HepG2 (cell line): ENCODE results near the gene MREG. TPM values are rescaled to one million over a fixed set of nuclear protein-coding genes. Genes with fewer than 3 reads are reported as not detected.
A peak's percentile ranks its signal among the peaks of the same experiment; 100 is the strongest.

Experiments used
- CEBPB ChIP-seq: IDR thresholded peaks from 2 replicates; pipeline ENCODE4 v1.6.1; 2011; ENCODE audit warnings: low read depth, low read length, improper control_type of control experiment, borderline replicate concordance
- DNMT1 ChIP-seq: sonication (generic); formaldehyde crosslinking; IDR thresholded peaks from 2 replicates; pipeline ENCODE4 v1.5.1; 2020; ENCODE audit warnings: mild to moderate bottlenecking, missing genetic modification reagents
- EEA1 ChIP-seq: sonication (generic); formaldehyde crosslinking; IDR thresholded peaks from 2 replicates; pipeline ENCODE4 v1.5.1; 2020; ENCODE audit warnings: mild to moderate bottlenecking, missing genetic modification reagents, borderline replicate concordance
- ELF3 ChIP-seq: IDR thresholded peaks from 2 replicates; pipeline ENCODE4 v1.6.1; 2016; ENCODE audit warnings: missing genetic modification reagents, missing compliant biosample characterization
- FIP1L1 ChIP-seq: fragments of 200-400 bp; formaldehyde crosslinking; IDR thresholded peaks from 2 replicates; pipeline ENCODE4 v1.6.1; 2018; ENCODE audit warnings: low read depth, mild to moderate bottlenecking, low read length, moderate library complexity, borderline replicate concordance; ENCODE audit not compliant: insufficient read depth
- IRX3 ChIP-seq: sonication (generic); formaldehyde crosslinking; IDR thresholded peaks from 2 replicates; pipeline ENCODE4 v1.8.1; 2023; ENCODE audit warnings: mild to moderate bottlenecking, low read depth, missing genetic modification reagents, borderline replicate concordance
- JARID2 ChIP-seq: sonication (generic); formaldehyde crosslinking; IDR thresholded peaks from 2 replicates; pipeline ENCODE4 v1.8.1; 2023; ENCODE audit warnings: missing genetic modification reagents, inconsistent platforms; ENCODE audit not compliant: insufficient replicate concordance
- KDM6A ChIP-seq: IDR thresholded peaks from 2 replicates; pipeline ENCODE4 v1.6.1; 2016; ENCODE audit warnings: low read depth
- MEF2D ChIP-seq: sonication (generic); formaldehyde crosslinking; IDR thresholded peaks from 2 replicates; pipeline ENCODE4 v1.5.1; 2020; ENCODE audit warnings: mild to moderate bottlenecking, missing genetic modification reagents
- NAIF1 ChIP-seq: sonication (generic); formaldehyde crosslinking; IDR thresholded peaks from 2 replicates; pipeline ENCODE4 v1.5.0; 2020; ENCODE audit warnings: mild to moderate bottlenecking, missing genetic modification reagents, borderline replicate concordance
- NFIB ChIP-seq: sonication (generic); formaldehyde crosslinking; IDR thresholded peaks from 2 replicates; pipeline ENCODE4 v1.9.0; 2021; ENCODE audit warnings: missing genetic modification reagents, mild to moderate bottlenecking, borderline replicate concordance
- PATZ1 ChIP-seq: sonication (generic); formaldehyde crosslinking; IDR thresholded peaks from 2 replicates; pipeline ENCODE4 v1.4.0; 2020; ENCODE audit warnings: missing genetic modification reagents
- PBX3 ChIP-seq: sonication (generic); formaldehyde crosslinking; IDR thresholded peaks from 2 replicates; pipeline ENCODE4 v1.8.1; 2023; ENCODE audit warnings: missing genetic modification reagents, inconsistent platforms, borderline replicate concordance
- PHB2 ChIP-seq: fragments of 450-650 bp; IDR thresholded peaks from 2 replicates; pipeline ENCODE4 v1.6.1; 2018; ENCODE audit not compliant: partially characterized antibody
- PHF20 ChIP-seq: sonication (generic); formaldehyde crosslinking; IDR thresholded peaks from 2 replicates; pipeline ENCODE4 v1.5.0; 2020; ENCODE audit warnings: mild to moderate bottlenecking, missing genetic modification reagents
- RARA ChIP-seq: IDR thresholded peaks from 2 replicates; pipeline ENCODE4 v1.6.1; 2016; ENCODE audit warnings: missing genetic modification reagents, missing compliant biosample characterization
- RELA ChIP-seq: sonication (generic); formaldehyde crosslinking; IDR thresholded peaks from 2 replicates; pipeline ENCODE4 v1.4.0; 2020; ENCODE audit warnings: missing genetic modification reagents
- TAF1 ChIP-seq: sonication (generic); formaldehyde crosslinking; IDR thresholded peaks from 2 replicates; pipeline ENCODE4 v1.4.0; 2020; ENCODE audit warnings: missing genetic modification reagents
- TRIM24 ChIP-seq: sonication (generic); formaldehyde crosslinking; IDR thresholded peaks from 2 replicates; pipeline ENCODE4 v1.8.0; 2022; ENCODE audit warnings: mild to moderate bottlenecking, missing genetic modification reagents
- ZBTB34 ChIP-seq: sonication (generic); formaldehyde crosslinking; IDR thresholded peaks from 2 replicates; pipeline ENCODE4 v1.8.0; 2022; ENCODE audit warnings: mild to moderate bottlenecking, missing genetic modification reagents
- ZBTB4 ChIP-seq: sonication (generic); formaldehyde crosslinking; IDR thresholded peaks from 2 replicates; pipeline ENCODE4 v1.4.0; 2020; ENCODE audit warnings: missing genetic modification reagents, mild to moderate bottlenecking, borderline replicate concordance
- ZKSCAN8 ChIP-seq: IDR thresholded peaks from 2 replicates; pipeline ENCODE4 v1.6.1; 2016; ENCODE audit warnings: borderline replicate concordance, missing genetic modification reagents, missing compliant biosample characterization
- ZNF337 ChIP-seq: sonication (generic); formaldehyde crosslinking; IDR thresholded peaks from 2 replicates; pipeline ENCODE4 v1.5.1; 2020; ENCODE audit warnings: missing genetic modification reagents, low read depth, mild to moderate bottlenecking, borderline replicate concordance
- ZSCAN9 ChIP-seq: IDR thresholded peaks from 2 replicates; pipeline ENCODE4 v1.6.1; 2016; ENCODE audit warnings: borderline replicate concordance
- polyA plus RNA-seq, 8 experiments: library from polyadenylated mRNA; depleted of rRNA in 3 of 8; stranded (reverse) in 7 of 8; unstranded in 1 of 8; fragments of >200 nt; fragmentation: Illumina TruSeq in 4 of 8; extraction: Trizol in 4 of 8; gene quantifications; 2 replicates each; pipeline versions ENCODE4 v1.2.1 to v1.2.3, GENCODE V29; 2011 to 2016; ENCODE audit warnings: low read depth in 4 of 8, missing spikeins in 1 of 8, mixed read lengths in 1 of 8; ENCODE audit not compliant: insufficient read depth in 1 of 8
- total RNA-seq, 5 experiments: library from RNA; depleted of rRNA; stranded (reverse); fragments of >200 nt; fragmentation: Illumina TruSeq; extraction: Trizol; gene quantifications; 2 replicates each; pipeline ENCODE4 v1.2.3, GENCODE V29; 2016; ENCODE audit warnings: low read depth in 1 of 5

The MREG gene
- total and polyA plus RNA-seq, 2 of the 13 experiments (the other 11 are each of a cell fraction or from before 2014, with no cell fraction given): 7.5 to 23.3 TPM

- no peak for TF ChIP-seq ZBTB4 (CRISPR knock-in tag)
- TF ChIP-seq PATZ1 (CRISPR knock-in tag): no peak
- TF ChIP-seq KDM6A (CRISPR knock-in tag): no peak
- no peak for TF ChIP-seq EEA1 (CRISPR knock-in tag)
- no peak for TF ChIP-seq MEF2D (CRISPR knock-in tag)
- no peak for TF ChIP-seq PHB2
- no peak for TF ChIP-seq PBX3 (CRISPR knock-in tag)
- TF ChIP-seq ELF3 (CRISPR knock-in tag): peak; percentile 82; the same call in 1 of the 2 replicates
- no peak for TF ChIP-seq ZNF337 (CRISPR knock-in tag)
- TF ChIP-seq IRX3 (CRISPR knock-in tag): no peak
- TF ChIP-seq PHF20: no peak
- TF ChIP-seq RELA: no peak
- peak; percentile 25; the same call in 1 of the 2 replicates for TF ChIP-seq ZSCAN9 (CRISPR knock-in tag)
- no peak for TF ChIP-seq TAF1 (CRISPR knock-in tag)
- peak; percentile 61; the same call in 1 of the 2 replicates for TF ChIP-seq ZBTB34
- TF ChIP-seq RARA (CRISPR knock-in tag): peak; percentile 67
- TF ChIP-seq FIP1L1: no peak
- TF ChIP-seq TRIM24 (CRISPR knock-in tag): no peak
- peak; percentile 87 for TF ChIP-seq ZKSCAN8 (CRISPR knock-in tag)
- no peak for TF ChIP-seq NAIF1 (CRISPR knock-in tag)
- TF ChIP-seq CEBPB: peak; percentile 89
- TF ChIP-seq DNMT1 (CRISPR knock-in tag): no peak
- TF ChIP-seq NFIB (CRISPR knock-in tag): no peak
- TF ChIP-seq JARID2 (CRISPR knock-in tag): no peak
Observed at GRCh38 chr2:215982465-215982875, 30.9 kb downstream of the MREG start (continued).
